Measurements from ENCODE around the gene CCDC33.

CCDC33 gene

GRCh38 chr15:74291101-74292071 is 55.3 kb downstream of the CCDC33 start:
- DNase-seq = peak; percentile 84

DNA sequence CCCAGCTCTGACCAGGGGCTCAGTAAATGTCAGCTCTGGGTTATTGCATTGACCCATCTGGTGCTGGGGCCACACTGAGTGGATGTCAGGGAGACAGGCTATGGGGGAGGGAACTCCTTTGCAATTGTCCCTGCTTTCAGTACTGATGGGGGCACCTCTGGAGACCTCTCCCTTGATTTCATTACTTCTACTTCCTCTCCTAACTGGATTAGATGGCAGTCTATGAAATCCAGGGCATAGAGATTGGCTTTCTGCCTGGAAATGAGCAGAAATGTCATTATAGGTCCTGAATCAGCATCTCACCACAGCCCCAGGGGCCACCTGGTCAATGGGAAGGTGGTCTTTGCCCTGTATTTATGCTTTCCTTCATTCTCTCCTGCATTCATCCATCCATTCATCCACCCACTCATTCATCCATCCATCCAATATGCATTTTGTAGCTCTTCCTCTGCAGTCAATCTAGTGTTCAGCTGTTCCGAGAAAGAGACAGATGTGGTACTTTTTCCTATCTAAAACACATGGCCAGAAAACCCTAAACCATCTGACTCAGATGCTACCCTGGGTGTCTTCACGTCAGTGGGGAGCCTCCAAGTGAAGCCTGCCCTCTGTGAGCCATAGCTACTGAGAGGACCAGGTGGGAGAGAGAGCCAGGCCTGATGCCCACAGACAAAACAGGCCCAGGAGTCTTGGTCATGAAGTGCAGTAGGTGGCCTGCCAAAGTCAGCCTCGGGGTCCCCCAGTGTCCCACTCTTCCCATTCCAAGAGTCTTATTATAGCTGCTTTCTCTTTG is 57.1 kb downstream of the CCDC33 start:
- no peak for DNase-seq

- no peak for DNase-seq
These were observed 57.9 kb downstream of the CCDC33 start for GRCh38 chr15:74294010-74294409.

DNA sequence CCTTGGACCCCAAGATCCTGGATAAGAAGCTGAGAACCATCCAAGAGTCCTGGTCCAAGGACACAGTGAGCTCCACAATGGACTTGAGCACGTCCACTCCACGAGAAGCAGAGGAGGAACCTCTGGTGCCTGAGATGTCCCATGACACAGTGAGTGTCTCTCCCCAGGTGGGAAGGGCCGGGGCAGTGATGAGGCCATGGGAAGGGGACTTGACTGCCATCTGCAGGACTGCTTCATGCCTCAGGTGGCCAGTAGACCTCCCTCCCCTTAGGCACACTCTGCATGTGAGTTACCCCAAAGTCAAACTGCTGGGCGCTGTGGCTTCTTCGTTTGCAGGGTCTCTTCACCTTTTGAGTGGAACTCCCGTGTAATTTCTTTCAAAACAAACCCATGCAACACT is 59.7 kb downstream of the CCDC33 start:
- no peak for DNase-seq

- DNase-seq = no peak
These were observed 61.8 kb downstream of the CCDC33 start for GRCh38 chr15:74297887-74298286.

DNA sequence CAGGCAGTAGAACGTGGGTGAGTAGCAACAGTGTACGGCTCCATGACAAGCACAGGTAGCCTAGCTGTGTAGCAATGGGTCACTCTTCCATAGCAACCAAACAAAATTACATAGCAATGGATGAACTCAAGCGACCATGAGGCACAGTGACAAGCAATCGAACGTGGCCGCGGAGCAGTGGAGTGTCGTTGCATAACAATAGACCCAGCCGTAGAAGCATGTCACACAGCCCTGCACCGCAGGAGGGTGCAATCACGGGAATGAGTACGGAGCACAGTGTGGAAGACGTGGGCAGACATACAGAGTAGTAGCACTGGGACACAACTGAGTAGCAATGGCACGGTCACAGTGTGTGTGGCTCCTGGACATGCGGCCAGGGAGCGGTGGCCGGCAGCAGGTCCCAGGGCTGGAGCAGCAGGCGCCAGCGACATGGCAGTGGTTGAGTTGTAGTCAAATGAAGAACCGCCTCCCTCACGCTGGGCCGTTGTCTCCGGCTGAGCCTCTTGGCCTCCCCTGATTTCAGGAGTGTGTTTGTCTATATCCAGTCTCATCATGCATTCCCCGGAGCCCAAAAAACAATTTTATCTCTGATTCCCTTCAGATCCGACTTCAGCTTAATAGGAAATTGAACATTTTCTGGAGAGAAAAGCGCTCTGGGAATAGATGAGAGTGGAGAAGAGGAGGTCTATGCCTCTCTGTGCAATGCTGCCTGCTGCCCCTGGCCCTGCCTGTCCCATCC is 64.1 kb downstream of the CCDC33 start:
- DNase-seq = no peak

DNA sequence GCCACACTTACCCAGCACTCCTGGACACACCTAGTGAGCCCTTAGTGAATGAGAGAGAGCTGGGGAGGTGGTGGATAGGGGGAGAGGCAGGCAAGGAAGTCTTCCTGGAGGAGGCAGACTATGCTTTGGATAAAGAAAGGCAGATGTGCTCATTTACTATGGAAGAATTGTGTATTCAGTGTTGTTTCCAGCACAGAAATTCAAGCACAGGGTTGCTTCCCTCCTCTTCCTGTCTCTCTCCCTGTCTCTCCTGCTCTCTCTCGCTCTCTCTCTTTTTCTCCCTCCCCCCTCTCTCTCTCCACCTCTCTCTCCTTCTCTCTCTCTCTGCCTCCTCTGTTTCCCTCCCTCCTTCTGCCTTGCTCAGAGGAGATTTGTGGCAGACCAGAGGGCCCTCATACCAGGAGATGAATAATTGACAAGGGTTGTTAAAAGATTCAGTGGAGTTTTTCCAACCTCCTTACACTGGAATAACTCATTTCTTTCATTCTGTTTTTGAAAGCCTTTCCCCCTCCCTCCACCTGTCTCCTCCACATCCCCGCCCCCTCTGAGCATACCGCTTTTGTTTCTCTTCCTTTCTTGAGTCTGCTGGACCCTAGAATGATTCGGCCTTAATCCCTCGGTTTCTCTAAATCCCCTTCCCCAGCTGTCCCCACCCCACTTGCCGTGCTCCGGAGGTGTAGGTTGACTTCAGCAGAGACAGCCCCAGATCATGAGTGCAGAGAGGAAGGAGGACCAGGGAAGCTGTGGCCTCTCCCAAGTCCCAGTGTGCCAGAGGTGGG is 65.6 kb downstream of the CCDC33 start:
- DNase-seq = no peak

- DNase-seq = peak; percentile 27
These were observed 66.8 kb downstream of the CCDC33 start for GRCh38 chr15:74302821-74303359.

DNA sequence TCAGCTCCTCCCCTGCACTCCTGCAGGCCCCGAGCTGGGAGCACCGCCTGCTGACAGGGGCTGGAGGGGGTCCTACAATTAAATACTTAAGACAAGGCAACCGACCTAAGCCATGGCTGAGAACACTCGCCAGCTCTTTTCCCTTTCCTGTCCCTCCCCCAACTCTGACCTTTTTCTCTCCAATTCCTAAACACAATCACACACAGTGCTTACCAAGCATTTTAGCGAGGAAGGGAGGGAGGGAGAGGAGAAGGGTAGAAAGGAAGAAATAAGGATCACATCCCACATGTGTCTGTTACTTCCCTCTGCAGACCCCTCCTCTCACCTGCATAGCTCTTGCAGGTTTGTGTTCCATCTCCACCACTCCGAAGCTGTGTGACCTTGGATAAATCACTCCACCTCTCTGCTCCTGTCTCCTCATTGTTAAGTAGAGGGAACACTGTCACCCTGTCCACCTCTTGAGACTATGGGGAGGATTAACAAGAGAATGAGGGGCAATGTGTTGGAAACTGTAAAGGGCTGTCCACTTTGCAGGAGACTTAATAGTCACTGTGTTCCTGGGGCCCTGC is 67.7 kb downstream of the CCDC33 start:
- no peak for DNase-seq

DNA sequence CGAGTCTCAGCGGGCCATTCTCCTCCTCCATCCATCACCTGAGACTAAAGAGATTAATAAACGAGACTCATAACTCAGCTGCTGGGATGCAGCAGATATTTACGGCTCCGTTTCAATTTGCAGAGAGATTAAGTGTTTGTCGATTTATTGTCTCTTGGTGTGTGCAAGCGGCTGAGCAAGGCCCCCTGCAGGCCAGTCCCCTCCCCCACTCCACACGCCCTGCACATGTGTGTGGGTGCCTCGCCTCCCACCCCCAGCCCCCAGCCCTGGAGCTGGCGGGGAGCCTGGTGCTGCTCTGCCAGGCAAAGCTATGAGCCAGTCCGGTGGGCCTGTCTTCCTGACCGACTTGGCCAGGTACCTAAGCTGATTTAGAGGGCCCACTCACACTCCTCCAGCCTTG is 68.3 kb downstream of the CCDC33 start:
- no peak for DNase-seq

DNA sequence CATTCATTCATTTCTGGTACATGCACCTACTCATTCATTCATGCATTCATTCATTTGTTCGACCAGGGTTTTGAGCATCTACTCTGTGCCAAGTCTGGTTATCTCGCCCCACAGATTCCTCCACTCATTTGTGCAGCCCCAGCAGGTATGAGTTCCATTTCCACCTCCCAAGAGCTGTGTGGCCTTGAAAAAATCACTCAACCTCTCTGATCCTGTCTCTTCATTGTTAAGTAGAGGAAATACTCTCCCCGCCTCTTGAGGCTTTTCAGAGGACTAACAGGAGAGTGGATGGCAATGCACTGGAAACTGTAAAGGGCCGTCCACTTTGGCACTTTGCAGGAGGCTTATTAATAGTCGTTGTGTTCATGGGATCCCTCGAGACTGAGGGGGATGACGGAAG is 69.6 kb downstream of the CCDC33 start:
- no peak for DNase-seq

DNA sequence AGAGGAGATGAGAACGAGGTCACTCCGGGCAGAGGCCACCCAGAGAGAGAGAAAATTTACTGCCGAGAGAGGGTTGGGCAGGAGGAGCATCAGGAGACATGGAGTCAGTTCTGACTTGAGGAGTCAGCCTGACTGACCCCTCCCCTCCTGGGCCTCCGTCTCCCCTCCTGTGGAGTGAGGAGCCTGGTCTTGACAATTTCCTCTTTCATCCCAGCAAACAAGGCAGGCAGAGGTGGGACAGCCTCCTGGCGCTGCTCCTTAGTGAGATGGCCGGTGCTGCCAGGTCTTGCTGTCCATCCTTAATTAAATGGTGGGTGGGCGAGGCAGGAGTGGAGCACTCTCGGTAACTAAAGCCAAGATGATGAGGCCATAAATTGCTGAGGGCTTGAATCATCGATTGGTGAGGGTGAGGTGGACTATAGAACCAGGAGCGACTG is 70.7 kb downstream of the CCDC33 start:
- DNase-seq = no peak

DNA sequence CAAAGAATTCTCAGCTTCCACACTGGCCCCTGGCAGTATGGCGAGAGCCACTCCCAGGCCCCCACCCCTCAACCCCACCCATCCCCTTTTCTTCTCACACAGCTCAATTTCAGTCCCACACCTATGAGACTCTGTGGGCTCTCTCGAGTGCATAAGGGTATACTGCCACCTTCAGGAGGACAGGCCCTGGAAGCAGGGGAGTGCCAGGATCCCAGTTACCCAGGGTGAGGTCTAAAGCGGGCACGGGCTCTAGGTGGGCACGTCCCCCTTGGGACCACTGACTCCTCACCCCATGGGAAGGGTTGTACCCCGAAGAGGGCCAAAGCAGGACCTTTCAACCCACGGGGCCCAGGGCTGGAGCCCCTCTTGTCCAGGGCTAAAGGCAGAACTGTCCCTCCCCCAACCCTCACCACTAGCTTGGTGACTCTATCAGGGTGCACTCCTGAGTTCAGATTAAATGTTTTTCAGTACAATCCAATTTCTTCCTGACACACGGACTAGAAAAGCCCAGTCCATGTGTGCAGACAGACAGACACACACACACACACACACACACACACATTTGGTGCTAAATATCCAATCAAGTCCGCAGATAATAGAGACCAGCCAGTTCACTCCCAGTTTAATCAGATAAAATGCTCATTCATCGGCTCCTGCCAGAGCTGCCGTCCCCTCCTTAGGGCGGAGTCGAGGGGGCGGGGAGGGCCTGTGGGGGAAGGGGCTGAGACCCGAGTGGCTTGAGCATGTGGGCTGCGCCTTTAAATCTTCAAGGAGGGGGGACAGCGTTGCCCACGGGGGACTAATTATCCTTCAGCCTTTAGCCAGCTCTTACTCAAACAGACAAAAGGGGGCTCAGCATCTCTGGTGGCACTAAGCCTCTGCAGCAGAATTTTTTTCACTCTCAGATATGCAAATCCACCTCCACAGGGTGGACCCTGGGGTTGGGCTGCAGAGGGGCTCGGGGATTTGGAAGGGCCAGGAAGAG is 72.0 kb downstream of the CCDC33 start:
- peak; percentile 55 for DNase-seq

- no peak for DNase-seq
These were observed 75.8 kb downstream of the CCDC33 start for GRCh38 chr15:74311734-74312444.

- no peak for DNase-seq
These were observed 76.4 kb downstream of the CCDC33 start for GRCh38 chr15:74312445-74313007.

DNA sequence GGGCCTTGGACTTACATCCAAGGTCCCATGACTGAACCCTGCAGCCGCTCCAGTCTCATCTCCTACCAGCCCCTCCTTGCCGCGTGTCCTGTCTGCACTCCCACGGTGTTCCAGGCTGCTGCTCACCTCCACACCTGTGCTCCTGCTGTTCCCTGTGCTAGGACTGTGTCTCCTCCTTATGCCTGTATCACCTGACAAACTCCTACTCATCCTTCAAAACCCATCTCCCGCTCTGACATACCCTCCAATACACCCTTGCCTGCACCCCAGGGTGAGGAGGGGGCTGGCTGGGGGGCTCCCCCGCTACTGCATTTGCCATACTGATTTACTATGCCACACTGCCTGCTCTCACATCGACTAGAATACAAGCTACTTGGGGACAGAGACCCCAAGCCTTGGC is 77.8 kb downstream of the CCDC33 start:
- no peak for DNase-seq

- no peak for DNase-seq
These were observed 78.8 kb downstream of the CCDC33 start for GRCh38 chr15:74314795-74315438.

DNA sequence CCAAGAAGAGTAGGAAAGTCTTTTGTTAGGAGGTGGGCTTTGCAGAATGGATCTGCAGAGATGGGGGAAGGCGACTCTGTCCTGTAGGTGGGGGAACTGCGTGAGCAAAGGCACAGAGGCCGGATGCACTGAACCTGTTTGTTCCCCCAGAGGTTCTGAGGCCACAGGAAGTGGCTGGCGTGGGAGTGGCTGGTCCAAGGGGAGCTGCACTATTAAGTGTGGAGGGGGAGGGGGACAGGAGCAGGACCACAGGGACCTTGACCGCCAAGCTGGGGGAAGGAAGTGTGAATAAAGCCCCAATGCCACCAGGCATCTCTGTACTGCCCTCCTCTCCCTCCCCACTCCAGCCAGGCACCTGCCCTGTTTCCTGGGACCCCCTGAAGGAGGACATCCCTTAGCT is 79.5 kb downstream of the CCDC33 start:
- no peak for DNase-seq

- no peak for DNase-seq
These were observed 80.0 kb downstream of the CCDC33 start for GRCh38 chr15:74316141-74316540.

Measured in hematopoietic multipotent progenitor cell treated with erythropoietin and hydrocortisone succinate and interleukin-3 and kit ligand, for 8 days (in vitro differentiated cells).